22Rv1 (cell line): ENCODE data around the gene MAP2K2.

Source experiments
- H3K27ac ChIP-seq: fragments of 450-650 bp; 2 replicates; pipeline ENCODE4 v1.5.1; 2017
- ZFX ChIP-seq: fragments of 450-650 bp; IDR thresholded peaks from 2 replicates; pipeline ENCODE4 v1.6.1; 2017; ENCODE audit warnings: antibody characterized with exemption, borderline replicate concordance
- TF ChIP-seq, protein P1 (sequence below): fragments of 450-650 bp; IDR thresholded peaks from 2 replicates; pipeline ENCODE4 v1.5.1; 2017; ENCODE audit warnings: mild to moderate bottlenecking

MAP2K2 gene

DNA sequence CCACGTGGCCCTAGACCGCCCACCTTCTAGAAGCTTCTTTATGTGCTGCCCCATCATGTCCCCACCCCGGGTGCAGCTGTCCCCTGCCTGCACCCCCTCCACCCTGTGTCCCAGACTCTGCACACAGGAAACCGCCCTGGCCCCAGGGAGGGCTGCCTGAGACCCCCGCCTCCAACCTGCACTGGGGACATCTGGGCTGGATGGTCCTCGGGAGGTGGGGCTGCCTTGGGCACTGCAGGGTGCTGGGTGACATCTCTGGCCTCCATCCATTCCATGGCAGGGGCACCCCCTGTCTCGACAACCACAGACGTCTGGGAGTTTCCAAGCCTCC, 39.4 kb downstream of the MAP2K2 start:
- no peak for TF ChIP-seq ZFX
- TF ChIP-seq, protein P1, sequence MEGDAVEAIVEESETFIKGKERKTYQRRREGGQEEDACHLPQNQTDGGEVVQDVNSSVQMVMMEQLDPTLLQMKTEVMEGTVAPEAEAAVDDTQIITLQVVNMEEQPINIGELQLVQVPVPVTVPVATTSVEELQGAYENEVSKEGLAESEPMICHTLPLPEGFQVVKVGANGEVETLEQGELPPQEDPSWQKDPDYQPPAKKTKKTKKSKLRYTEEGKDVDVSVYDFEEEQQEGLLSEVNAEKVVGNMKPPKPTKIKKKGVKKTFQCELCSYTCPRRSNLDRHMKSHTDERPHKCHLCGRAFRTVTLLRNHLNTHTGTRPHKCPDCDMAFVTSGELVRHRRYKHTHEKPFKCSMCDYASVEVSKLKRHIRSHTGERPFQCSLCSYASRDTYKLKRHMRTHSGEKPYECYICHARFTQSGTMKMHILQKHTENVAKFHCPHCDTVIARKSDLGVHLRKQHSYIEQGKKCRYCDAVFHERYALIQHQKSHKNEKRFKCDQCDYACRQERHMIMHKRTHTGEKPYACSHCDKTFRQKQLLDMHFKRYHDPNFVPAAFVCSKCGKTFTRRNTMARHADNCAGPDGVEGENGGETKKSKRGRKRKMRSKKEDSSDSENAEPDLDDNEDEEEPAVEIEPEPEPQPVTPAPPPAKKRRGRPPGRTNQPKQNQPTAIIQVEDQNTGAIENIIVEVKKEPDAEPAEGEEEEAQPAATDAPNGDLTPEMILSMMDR = no peak
- peak overlapping the region; percentile 63 for H3K27ac ChIP-seq

DNA sequence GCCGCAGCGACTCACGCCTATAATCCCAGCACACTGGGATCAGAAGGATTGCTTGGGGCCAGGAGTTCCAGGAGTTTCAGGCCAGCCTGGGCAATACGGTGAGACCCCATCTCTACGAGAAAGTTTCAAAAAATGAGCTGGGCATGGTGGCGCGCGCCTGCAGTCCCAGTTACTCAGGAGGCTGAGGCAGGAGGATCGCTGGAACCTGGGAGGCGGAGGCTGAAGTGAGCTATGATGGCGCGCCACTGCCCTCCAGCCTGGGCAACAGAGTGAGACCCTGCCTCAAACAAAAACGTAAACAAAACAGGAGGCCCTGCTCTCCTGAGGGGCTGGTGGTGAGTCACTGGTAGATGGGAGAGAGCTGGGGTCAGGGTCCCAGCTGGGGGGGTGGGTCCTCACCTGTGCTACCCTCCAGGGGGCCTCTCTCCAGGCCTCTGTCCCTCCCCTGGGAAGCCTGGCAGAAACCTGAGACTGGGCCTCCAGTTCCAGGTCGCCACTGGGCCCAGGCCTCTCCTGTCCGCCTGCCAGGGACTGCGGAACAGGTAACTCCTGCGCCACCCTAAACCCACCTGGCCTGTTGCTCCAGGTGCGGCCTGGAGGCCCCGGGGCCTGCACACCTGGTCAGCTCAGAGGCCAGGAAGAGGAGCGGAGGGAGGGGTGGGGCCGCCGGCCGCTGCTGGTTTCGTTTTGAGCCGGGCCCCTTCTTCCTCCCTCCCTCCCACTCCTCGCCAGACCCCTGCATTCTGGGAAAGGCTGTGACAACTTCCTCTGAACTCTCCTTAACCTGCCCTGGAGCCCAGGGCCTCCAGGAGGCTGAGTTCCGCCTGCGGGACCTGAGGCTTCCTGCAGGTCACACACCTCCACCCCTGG, 40.0 kb downstream of the MAP2K2 start:
- no peak for TF ChIP-seq ZFX
- TF ChIP-seq, protein P1 = no peak
- H3K27ac ChIP-seq = peak overlapping the region; percentile 63

DNA sequence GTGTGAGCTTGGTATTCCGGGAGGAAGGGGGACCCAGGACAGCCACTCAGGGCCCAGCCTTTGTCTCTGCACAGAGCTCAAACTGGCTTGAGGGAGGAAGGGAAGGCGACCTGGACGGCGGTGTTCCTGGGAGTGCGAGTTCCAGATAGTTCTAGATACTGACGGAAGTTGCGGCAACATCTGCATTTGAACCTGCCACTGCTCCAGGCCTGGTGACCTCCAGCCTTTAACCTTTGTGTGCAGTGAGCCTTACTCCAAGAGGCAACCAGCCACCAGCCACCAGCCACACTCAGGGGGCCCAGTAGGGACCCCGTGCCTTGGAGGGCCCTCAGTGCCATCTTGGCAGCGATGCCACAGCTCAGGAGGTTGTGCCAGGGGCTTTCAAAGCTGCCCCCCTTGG, 41.8 kb downstream of the MAP2K2 start:
- TF ChIP-seq ZFX = no peak
- TF ChIP-seq, protein P1 = no peak
- peak overlapping the region; percentile 53 for H3K27ac ChIP-seq

DNA sequence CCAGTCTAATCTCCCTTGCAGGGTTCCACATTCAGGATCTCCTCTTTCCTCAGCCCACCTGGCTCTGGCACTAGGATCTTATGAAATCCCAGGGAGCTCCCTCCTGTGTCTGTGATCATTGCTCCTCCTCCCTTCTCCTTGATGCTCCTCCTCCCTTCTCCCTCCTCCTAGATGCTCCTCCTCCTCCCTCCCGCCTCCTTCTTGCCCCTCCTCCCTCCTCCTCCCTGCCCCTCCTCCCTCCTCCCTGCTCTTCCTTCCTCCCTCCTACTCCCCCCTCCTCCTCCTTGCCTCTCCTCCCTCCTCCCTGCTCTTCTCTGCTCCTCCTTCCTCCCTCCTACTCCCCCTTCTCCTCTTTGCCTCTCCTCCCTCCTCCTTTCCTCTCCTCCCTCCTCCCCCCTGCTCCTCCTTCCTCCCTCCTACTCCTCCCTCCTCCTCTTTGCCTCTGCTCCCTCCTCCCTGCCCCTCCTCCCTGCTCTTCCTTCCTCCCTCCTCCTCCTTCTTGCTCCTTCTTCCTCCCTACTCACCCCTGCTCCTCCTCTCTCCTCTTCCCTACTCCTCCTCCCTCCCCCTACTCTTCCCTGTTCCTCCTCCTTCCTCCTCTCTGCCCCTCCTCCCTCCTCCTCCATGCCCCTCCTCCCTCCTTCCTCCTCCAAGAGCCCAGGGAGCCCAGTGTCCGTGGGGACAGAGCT, 42.3 kb downstream of the MAP2K2 start:
- TF ChIP-seq, protein P1 = no peak
- peak overlapping the region; percentile 53 for H3K27ac ChIP-seq

DNA sequence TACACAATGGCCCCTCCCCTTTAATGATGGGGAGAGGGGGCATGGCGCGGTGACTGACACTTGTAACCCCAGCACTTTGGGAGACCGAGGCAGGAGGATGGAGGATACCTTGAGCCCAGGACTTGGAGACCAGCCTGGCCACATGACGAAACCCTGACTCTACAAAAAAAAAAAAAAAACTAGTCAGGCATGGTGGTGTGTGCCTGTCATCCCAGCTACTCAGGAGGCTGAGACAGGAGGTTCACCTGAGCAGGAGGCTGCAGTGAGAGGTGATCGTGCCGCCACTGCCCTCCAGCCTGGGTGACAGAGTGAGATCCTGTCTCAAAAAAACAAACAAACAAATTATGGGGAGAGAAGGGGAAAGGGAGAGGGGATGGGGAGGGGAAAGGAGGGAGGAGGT, 43.4 kb downstream of the MAP2K2 start:
- no peak overlapping the region for H3K27ac ChIP-seq
- no peak for TF ChIP-seq ZFX
- TF ChIP-seq, protein P1 = no peak

DNA sequence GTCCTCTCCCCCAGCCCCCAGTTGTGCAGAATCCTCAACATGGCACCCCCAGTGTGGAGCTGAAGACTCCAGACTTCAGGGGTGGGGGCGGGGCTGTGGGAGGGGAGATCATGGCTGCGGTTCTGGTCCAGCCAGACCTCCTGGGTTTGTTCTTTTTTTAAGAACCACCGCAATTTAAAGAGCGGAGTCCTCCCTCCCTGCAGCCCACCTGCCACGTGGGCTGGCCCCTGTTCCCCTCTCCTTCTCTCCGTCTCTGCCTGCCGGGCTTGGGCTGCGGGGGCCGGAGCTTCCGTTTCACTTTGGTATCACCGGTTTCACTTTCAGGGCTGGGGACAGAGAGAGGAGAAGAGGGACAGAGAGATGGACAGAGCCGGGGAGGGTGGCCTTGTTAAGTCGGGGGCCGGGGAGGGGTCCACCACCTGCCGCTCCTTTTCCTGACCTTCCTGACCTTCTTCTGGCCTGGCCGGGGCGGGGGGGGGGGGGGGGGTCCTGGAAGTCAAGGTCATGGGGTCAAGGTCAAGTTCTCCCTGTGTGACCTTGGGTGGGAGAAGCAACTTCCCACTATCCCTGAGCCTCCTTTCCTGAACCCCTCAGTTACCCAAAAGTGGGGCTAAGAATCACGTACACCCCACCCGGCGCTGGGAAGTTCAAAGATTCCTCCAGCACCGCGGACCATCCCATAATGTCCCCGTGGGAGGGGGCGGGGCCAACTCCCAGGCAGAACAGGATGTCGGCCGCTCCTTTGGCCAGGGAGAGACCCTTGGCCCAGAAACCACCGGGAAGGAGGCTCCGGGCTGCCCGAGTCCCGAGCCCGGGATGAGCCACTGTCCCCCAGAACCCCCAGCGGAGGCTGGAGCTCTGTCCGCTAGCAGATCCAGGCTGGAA, 45.9 kb downstream of the MAP2K2 start:
- peak overlapping the region; percentile 70 for H3K27ac ChIP-seq
- TF ChIP-seq, protein P1 = no peak
- TF ChIP-seq ZFX = no peak
